H1 (cell line): ENCODE data around the gene RUVBL1. TPM values are rescaled to one million over a fixed set of nuclear protein-coding genes. Genes with fewer than 3 reads are reported as not detected.

Source experiments
- CTCF ChIA-PET: fragments of 300-600 bp; sonication (Branson Sonifier 250); formaldehyde crosslinking; loops from one replicate; lab custom pipeline; 2021; ENCODE audit not compliant: partially characterized antibody; lab: Charles Lee
- POLR2A ChIA-PET: fragments of 300-600 bp; sonication (Branson Sonifier 250); formaldehyde crosslinking; loops from one replicate; lab custom pipeline; 2021; ENCODE audit warnings: inconsistent platforms; ENCODE audit not compliant: partially characterized antibody; lab: Charles Lee
- DNase-seq, 2 experiments: peaks; one replicate each; pipeline versions ENCODE4 v3.0.0 to v3.0.0-alpha.2; 2010 to 2022; ENCODE audit warnings: low spot score in 2 of 2, low read depth in 1 of 2, mixed read lengths in 1 of 2
- FAIRE-seq: peaks from 2 replicates; lab custom pipeline; 2011; peaks lifted over from hg19 to GRCh38; lab: Jason Lieb, UNC
- H2AFZ ChIP-seq: 2 replicates; pipeline ENCODE4 v1.8.1; 2012; ENCODE audit warnings: low read length, inconsistent platforms
- H2AK5ac ChIP-seq: 2 replicates; pipeline ENCODE4 v1.6.1; 2013; ENCODE audit warnings: low read depth, low read length
- H2BK120ac ChIP-seq: replicated peaks from 2 replicates; pipeline ENCODE3; 2013; ENCODE audit warnings: low read depth, low read length, inconsistent platforms
- H2BK12ac ChIP-seq: 2 replicates; pipeline ENCODE4 v1.6.1; 2013; ENCODE audit warnings: low read depth, low read length
- H2BK15ac ChIP-seq: 2 replicates; pipeline ENCODE4 v1.6.1; 2013; ENCODE audit warnings: low read length
- H2BK20ac ChIP-seq: 2 replicates; pipeline ENCODE4 v1.6.1; 2013; ENCODE audit warnings: low read length
- H2BK5ac ChIP-seq: 2 replicates; pipeline ENCODE4 v1.6.1; 2013; ENCODE audit warnings: low read depth, low read length
- H3K14ac ChIP-seq: 2 replicates; pipeline ENCODE4 v1.6.1; 2013; ENCODE audit warnings: inconsistent platforms; ENCODE audit not compliant: insufficient read length
- H3K18ac ChIP-seq: 2 replicates; pipeline ENCODE4 v1.6.1; 2013; ENCODE audit warnings: low read length; ENCODE audit errors: extremely low read depth
- H3K23ac ChIP-seq: 2 replicates; pipeline ENCODE4 v1.6.1; 2013; ENCODE audit warnings: inconsistent platforms; ENCODE audit not compliant: insufficient read length
- H3K23me2 ChIP-seq: 2 replicates; pipeline ENCODE4 v1.6.1; 2013; ENCODE audit warnings: low read depth, low read length
- H3K27ac ChIP-seq: 2 replicates; pipeline ENCODE4 v1.6.1; 2011; ENCODE audit warnings: low read depth, low read length, inconsistent platforms
- H3K27me3 ChIP-seq, 4 experiments: replicated peaks in 1 of 4; 1 replicate in 1 of 4; 2 replicates in 3 of 4; pipeline versions ENCODE4 v1.6.1 to v1.8.1; 2011 to 2013; ENCODE audit warnings: low read length in 3 of 4, mild to moderate bottlenecking in 3 of 4, inconsistent platforms in 2 of 4, mixed read lengths in 2 of 4, moderate library complexity in 1 of 4; ENCODE audit not compliant: control insufficient read depth in 3 of 4, insufficient read depth in 3 of 4; ENCODE audit errors: extremely low read depth in 1 of 4
- H3K36me3 ChIP-seq, 4 experiments: 2 replicates each; pipeline versions ENCODE4 v1.6.1 to v1.8.1; 2011 to 2013; ENCODE audit warnings: mild to moderate bottlenecking in 4 of 4, low read length in 3 of 4, moderate library complexity in 2 of 4, control low read depth in 1 of 4, inconsistent platforms in 1 of 4; ENCODE audit not compliant: insufficient read depth in 4 of 4, control insufficient read depth in 2 of 4
- H3K4ac ChIP-seq: replicated peaks from 2 replicates; pipeline ENCODE3; 2013; ENCODE audit warnings: low read length, low read depth, mixed read lengths, inconsistent platforms; ENCODE audit not compliant: insufficient read length
- H3K4me1 ChIP-seq, 4 experiments: replicated peaks in 1 of 4; 1 replicate in 1 of 4; 2 replicates in 3 of 4; pipeline versions ENCODE4 v1.6.1 to v1.8.1; 2011 to 2013; ENCODE audit warnings: low read length in 3 of 4, inconsistent platforms in 2 of 4, mixed read lengths in 1 of 4; ENCODE audit not compliant: insufficient read depth in 4 of 4, control insufficient read depth in 3 of 4
- H3K4me2 ChIP-seq, 2 experiments: 2 replicates each; pipeline versions ENCODE4 v1.6.1 to v1.8.1; 2011 to 2013; ENCODE audit warnings: low read depth in 2 of 2, low read length in 2 of 2, control low read depth in 1 of 2, inconsistent platforms in 1 of 2, mild to moderate bottlenecking in 1 of 2; ENCODE audit not compliant: insufficient read depth in 1 of 2
- H3K4me3 ChIP-seq, 4 experiments: fragments of 200-600, 300-600 bp in 1 of 4; sonication (generic), shearing (Covaris generic), sonication (Bioruptor Twin) in 1 of 4; 2 replicates each; pipeline versions ENCODE4 v1.5.1 to v1.8.1; 2011 to 2016; ENCODE audit warnings: low read length in 4 of 4, low read depth in 3 of 4, control low read depth in 2 of 4, inconsistent platforms in 2 of 4, mild to moderate bottlenecking in 2 of 4, mixed read lengths in 1 of 4, moderate library complexity in 1 of 4; ENCODE audit not compliant: insufficient read depth in 2 of 4; ENCODE audit errors: extremely low read depth in 1 of 4
- H3K56ac ChIP-seq: replicated peaks from 2 replicates; pipeline ENCODE3; 2013; ENCODE audit warnings: low read depth, mild to moderate bottlenecking, mixed read lengths, low read length, inconsistent platforms; ENCODE audit not compliant: insufficient read length
- H3K79me1 ChIP-seq: 2 replicates; pipeline ENCODE4 v1.6.1; 2013; ENCODE audit warnings: low read depth, low read length, control low read depth
- H3K79me2 ChIP-seq, 2 experiments: 2 replicates each; pipeline versions ENCODE4 v1.6.1 to v1.8.1; 2012 to 2013; ENCODE audit warnings: low read length in 2 of 2, mild to moderate bottlenecking in 2 of 2, inconsistent platforms in 1 of 2; ENCODE audit not compliant: insufficient read depth in 2 of 2, control insufficient read depth in 1 of 2
- H3K9ac ChIP-seq, 4 experiments: replicated peaks in 1 of 4; 1 replicate in 1 of 4; 2 replicates in 3 of 4; pipeline versions ENCODE4 v1.6.1 to v1.8.1; 2011 to 2013; ENCODE audit warnings: low read depth in 3 of 4, low read length in 3 of 4, control low read depth in 2 of 4, mild to moderate bottlenecking in 2 of 4, moderate library complexity in 2 of 4, inconsistent platforms in 1 of 4; ENCODE audit errors: extremely low read depth in 1 of 4
- H3K9me3 ChIP-seq, 2 experiments: 2 replicates each; pipeline versions ENCODE4 v1.6.1 to v1.8.1; 2012 to 2013; ENCODE audit warnings: mild to moderate bottlenecking in 2 of 2, moderate library complexity in 2 of 2, control low read depth in 1 of 2, inconsistent platforms in 1 of 2, low read depth in 1 of 2, low read length in 1 of 2, mixed read lengths in 1 of 2; ENCODE audit not compliant: insufficient read depth in 2 of 2
- H4K20me1 ChIP-seq, 2 experiments: replicated peaks in 1 of 2; 2 replicates each; pipeline versions ENCODE3 to v1.8.1; 2011 to 2013; ENCODE audit warnings: inconsistent platforms in 2 of 2, low read length in 2 of 2, mild to moderate bottlenecking in 1 of 2; ENCODE audit not compliant: insufficient read depth in 2 of 2, control insufficient read depth in 1 of 2
- H4K5ac ChIP-seq: 2 replicates; pipeline ENCODE4 v1.6.1; 2013; ENCODE audit warnings: low read length, low read depth, mixed read lengths, inconsistent platforms; ENCODE audit not compliant: insufficient read length
- H4K8ac ChIP-seq: 2 replicates; pipeline ENCODE4 v1.8.0; 2013; ENCODE audit warnings: mild to moderate bottlenecking, moderate library complexity, low read length, inconsistent platforms; ENCODE audit not compliant: insufficient read depth; ENCODE audit errors: extremely low read depth
- H4K91ac ChIP-seq: replicated peaks from 2 replicates; pipeline ENCODE3; 2013; ENCODE audit warnings: low read length, mixed read lengths, inconsistent platforms; ENCODE audit not compliant: insufficient read length
- HDAC2 ChIP-seq, 2 experiments: fragments of 300-600 bp in 1 of 2; sonication (generic) in 1 of 2; IDR thresholded peaks; 2 replicates each; pipeline ENCODE4 v1.6.1; 2011 to 2012; ENCODE audit warnings: low read depth in 2 of 2, low read length in 2 of 2, mild to moderate bottlenecking in 2 of 2, moderate library complexity in 2 of 2, borderline replicate concordance in 1 of 2, inconsistent platforms in 1 of 2
- TEAD4 ChIP-seq: IDR thresholded peaks from 2 replicates; pipeline ENCODE4 v1.6.1; 2012; ENCODE audit warnings: low read depth, low read length, inconsistent platforms, mixed read lengths
- WGBS, 2 experiments: shearing (Covaris generic) in 1 of 2; methylation state at CpG; one replicate each; pipeline versions ENCODE4 v1.1.6 to v1.1.7; 2013 to 2015; ENCODE audit warnings: low lambda C conversion rate in 2 of 2, mixed read lengths in 2 of 2, inconsistent platforms in 1 of 2, low coverage in 1 of 2, missing lambda C conversion rate in 1 of 2; ENCODE audit not compliant: insufficient replicate concordance in 2 of 2, insufficient coverage in 1 of 2, insufficient read length in 1 of 2; ENCODE audit errors: extremely low coverage in 1 of 2, missing lambda C conversion rate in 1 of 2; 5-methylcytosine and 5-hydroxymethylcytosine counted together
- polyA plus RNA-seq, 7 experiments: library from polyadenylated mRNA; depleted of rRNA in 3 of 7; stranded (reverse) in 5 of 7; unstranded in 2 of 7; fragments of >200 nt in 5 of 7; fragments of 200-250 nt in 2 of 7; gene quantifications; 1 replicate in 5 of 7; 2 replicates in 1 of 7; 4 replicates in 1 of 7; pipeline versions ENCODE4 v1.2.1 to v1.2.3, GENCODE V29; 2011 to 2013; ENCODE audit warnings: missing spikeins in 2 of 7, mixed read lengths in 2 of 7
- total RNA-seq: library from RNA; stranded (reverse); fragmentation: NEBNext Ultra II Directional; extraction: Animal tissue kit (Norgen Biotek cat#: 25700); gene quantifications from 2 replicates; pipeline ENCODE4 v1.2.1, GENCODE V29; 2021

Gene RUVBL1
- total and polyA plus RNA-seq, 2 of the 8 experiments (the other 6 are each of a cell fraction or from before 2014, with no cell fraction given) = 112 to 135 TPM

GRCh38 chr3:128167973-128168674 is 44.5 kb upstream of the RUVBL1 start:
- Histone ChIP-seq H2BK5ac (no peak overlapping the region), H3K27ac (no peak overlapping the region), H3K4me3 (no peak overlapping the region; a peak in 1 of 8 replicates), H2AK5ac (no peak overlapping the region), H3K36me3 (no peaks in the 10 kb centered on the region), H2BK12ac (no peak overlapping the region), H4K91ac (no peak overlapping the region), H4K20me1 (peaks cover 0 to 4% of the 10 kb centered on the region in 2 experiments), H3K23me2 (0 out of 2 replicates have a peak, but pooled peaks cover 3% of the 10 kb centered on the region), H3K18ac (no peak overlapping the region), H3K4ac (no peak overlapping the region), H2BK120ac (no peak overlapping the region), H3K27me3 (no peaks in the 10 kb centered on the region), H4K8ac (no peak overlapping the region), H3K4me2 (peak overlapping the region in 1 of 2 experiments; percentile 9; a peak in 1 of 4 replicates), H3K79me2 (0 out of 4 replicates have a peak, but pooled peaks cover 0 to 2% of the 10 kb centered on the region in 2 experiments), H2BK15ac (no peak overlapping the region), H4K5ac (no peak overlapping the region), H2AFZ (no peak overlapping the region), H3K56ac (no peak overlapping the region), H3K9me3 (no peaks in the 10 kb centered on the region), H2BK20ac (no peak overlapping the region), H3K14ac (no peak overlapping the region), H3K23ac (no peak overlapping the region), H3K9ac (no peak overlapping the region), H3K4me1 (peaks cover 3 to 14% (median 8%) of the 10 kb centered on the region in 4 experiments; a peak in 5 of 7 replicates), H3K79me1 (peaks cover 3% of the 10 kb centered on the region; the same call in 1 of the 2 replicates)
- TF ChIP-seq HDAC2 (IDR thresholded peaks at IDR 0.05; ENCODE audit: borderline replicate concordance in 1 of 2, low read depth in 2 of 2, low read length in 2 of 2) (no peak), TEAD4 (0 out of 2 replicates have a peak, but pooled peaks have one; percentile 24)
- CTCF ChIA-PET = interaction anchor here (0.6 to 1.7 kb wide), 10 partner anchors 8 to 205 kb away, joined by 3 to 8 read pairs (median 4); no protein-coding TSS in a partner anchor
- WGBS, 2 experiments = 53% methylated on average over 5 of the region's 5 CpGs; no CpG with 5 or more reads in 1 of the 2 experiments
- FAIRE-seq = peak; percentile 24
- POLR2A ChIA-PET = no interaction called here
- DNase-seq = no peak
